GM19438 (cell line): ENCODE results near the gene HDAC9.

Experiments used
- ATAC-seq: cut with Tn5 transposase; IDR thresholded peaks from one replicate; pipeline ENCODE4 v1.9.1; 2021; ENCODE audit warnings: low read depth; ENCODE audit not compliant: unreplicated experiment

HDAC9 gene

DNA sequence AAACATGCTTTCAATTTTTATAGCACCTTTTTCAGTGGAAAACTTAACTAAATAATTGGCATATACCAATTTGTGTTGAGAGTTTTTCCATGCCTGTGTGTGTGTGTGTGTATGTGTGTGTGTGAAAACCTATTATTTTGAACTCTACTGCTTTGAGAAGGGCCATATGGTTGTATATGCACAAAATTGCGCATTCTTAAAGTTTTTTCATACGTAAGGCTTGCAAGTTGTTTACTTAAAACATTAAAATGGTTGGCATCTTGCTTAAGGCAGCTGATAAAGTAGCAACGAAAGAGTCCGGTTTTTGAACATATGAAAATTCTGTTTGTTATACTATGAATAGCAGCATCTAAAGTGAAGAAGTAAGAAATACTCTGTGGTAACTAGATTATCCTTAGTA, 84.1 kb downstream of the HDAC9 start:
- no peak for ATAC-seq

DNA sequence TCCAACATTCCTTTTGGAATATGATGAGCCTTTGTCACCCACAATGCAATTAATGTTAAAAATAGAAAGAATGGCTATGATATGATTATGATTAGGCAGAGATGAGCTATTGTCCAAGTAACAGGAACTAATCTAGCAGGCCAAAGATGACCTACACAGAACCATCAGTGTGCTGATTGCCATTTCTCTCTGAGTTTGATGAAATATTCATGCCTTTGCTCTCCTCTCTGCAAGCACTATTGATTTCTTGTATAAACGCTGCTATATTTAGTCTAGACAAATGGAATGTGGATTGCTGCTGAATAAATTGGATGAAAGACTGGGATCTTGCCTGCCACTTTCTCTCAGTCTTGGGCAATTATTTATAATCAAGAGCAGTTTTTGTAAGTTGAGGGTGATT, 85.4 kb downstream of the HDAC9 start:
- ATAC-seq, result no peak

DNA sequence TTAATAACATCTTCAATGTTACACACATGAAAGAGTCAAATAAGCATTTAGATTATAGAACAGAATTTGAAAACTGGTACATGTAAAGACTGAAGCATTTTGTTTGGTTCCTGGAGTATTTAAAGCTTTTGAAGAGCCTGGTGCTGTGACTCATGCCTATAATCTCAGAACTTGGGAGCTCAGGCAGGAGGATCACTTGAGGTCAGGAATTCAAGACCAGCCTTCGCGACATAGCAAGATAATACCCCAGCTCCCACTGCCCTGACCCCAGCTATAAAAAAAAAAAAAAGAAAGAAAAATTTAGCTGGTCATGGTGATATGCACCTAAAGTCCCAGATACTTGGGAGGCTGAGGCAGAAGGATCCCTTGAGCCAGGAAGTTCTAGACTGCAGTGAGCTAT, 87.8 kb downstream of the HDAC9 start:
- ATAC-seq, result no peak

DNA sequence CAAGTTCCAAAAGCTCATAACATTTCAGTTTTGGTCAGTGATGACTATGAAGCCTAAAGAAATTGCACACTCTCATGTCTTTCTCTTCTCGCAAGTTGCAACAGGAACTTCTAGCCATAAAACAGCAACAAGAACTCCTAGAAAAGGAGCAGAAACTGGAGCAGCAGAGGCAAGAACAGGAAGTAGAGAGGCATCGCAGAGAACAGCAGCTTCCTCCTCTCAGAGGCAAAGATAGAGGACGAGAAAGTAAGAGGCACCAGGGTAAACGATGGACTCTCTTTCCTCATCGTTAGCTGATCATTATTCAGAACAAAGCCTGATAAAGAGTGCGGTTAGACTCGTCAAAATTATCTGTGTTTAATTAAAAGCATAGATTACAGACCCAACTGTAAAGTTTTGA, 94.7 kb downstream of the HDAC9 start:
- ATAC-seq, result no peak

DNA sequence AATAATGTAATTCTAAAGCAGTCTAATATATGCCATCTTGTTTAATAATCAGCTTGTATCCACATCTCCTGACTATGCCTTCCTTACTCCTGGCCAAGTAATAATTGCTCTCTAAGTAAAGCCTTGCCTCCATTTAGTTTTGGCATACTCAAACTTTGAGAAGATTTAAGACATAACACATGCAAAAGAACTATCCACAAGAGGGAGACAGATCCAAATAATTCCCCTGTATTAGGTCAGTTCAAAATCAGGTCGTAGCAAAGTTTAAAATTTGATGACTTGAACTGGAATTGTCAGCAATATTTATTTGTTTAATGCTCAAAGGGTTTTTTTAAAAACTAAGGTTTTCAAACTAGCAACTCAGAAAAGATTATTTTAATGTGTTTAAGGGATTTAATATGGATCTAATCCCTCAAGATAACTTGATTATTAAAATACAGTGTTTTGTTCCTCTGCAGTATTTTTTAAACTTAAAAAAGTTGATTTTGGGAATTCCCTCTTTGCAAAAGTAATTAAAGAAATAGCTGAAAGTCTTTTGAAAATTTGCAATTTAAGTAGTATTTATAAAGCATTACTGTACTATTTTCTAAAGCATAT, 95.3 kb downstream of the HDAC9 start:
- ATAC-seq, result no peak

DNA sequence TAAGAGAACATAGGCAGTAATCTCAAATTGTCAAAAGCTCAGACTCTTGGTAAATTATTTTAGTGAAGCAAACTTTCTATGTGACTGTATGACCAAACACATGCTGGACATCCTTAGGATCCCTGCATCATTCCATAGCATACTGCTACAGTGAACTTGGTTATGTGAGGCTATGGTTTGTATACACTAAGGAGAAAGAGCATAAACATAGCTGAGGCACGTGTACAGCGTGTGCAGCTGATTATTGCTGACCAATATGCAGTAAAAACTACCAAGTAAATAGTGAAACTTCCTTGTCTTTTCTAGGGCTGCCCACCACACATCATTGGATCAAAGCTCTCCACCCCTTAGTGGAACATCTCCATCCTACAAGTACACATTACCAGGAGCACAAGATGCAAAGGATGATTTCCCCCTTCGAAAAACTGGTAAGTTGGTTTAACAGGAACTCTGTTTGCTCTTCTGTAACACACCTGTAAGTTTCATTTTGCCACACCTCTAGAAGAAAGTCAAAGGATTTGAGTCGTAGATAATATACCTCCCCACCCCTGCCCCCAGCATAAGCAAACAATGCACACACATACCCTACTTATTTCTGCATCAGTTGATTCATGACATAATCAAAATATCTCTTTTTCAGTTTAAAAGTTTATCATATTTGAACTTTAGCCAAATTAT, 98.2 kb downstream of the HDAC9 start:
- no peak for ATAC-seq

DNA sequence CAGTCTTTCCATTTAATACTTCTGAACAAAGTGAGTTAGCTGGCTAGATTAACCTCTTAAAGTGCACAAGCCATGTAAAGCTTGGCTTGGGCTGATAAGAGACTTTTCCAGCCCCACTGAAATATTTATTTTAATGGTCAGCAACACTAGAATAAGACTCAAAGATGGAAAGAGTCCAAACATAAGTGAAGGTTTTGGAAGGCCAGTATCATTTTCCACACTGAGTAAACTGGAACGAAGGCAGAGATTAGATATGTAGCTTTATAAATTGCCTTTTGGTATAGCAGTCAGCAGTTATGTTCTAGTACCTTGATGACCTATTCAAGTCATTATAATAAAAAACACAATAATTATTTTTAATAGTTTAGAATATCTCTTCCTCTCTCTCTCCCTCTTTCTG, 102.2 kb downstream of the HDAC9 start:
- no peak for ATAC-seq

DNA sequence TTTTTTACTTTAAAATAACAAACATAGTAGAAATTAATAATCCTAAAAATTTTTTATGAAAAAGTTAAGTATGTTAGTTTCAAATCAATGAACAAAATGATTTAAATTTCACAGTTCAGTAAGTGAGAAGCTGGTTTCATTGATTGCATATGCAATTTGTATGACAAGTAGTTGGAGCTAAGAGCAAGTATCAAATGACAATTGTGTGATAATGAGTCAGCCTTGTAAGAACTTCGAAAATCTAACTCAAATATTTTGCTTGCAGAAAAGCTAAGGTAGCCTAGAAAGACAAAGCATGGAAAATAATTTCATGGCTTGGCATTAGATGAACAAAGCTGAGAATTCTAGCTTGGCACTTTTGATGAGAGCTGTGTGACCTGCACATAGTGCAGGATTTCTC, 111.5 kb downstream of the HDAC9 start:
- ATAC-seq, result no peak

DNA sequence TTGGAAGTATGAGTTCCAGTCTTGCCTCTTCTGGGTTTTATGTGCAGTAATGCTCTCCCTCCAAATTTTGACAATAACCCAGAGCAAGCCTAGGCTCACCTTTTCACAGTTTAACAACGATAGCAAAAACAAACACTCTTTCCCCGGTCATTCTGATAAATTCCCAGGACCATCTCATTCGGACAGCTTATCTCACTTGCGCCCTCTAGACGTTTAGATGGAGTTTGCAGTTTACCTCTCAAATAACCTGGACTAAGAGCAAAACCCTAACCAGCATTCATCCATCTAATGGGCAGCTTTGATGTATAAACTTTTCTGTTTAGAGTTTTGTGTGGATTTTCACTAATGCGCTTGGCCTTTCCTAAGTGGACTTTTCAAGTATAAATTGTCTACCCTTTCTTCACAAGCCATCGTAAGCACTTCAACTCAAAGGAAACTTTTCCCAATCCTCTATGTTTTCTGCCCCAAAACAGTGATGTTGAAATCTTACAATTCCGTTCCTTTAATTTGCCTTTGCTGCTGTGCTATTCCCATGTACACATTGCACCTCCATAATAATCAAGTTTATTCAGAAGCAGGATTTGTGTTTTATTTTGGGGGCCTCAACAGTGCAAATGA, 114.9 kb downstream of the HDAC9 start:
- ATAC-seq, result no peak

DNA sequence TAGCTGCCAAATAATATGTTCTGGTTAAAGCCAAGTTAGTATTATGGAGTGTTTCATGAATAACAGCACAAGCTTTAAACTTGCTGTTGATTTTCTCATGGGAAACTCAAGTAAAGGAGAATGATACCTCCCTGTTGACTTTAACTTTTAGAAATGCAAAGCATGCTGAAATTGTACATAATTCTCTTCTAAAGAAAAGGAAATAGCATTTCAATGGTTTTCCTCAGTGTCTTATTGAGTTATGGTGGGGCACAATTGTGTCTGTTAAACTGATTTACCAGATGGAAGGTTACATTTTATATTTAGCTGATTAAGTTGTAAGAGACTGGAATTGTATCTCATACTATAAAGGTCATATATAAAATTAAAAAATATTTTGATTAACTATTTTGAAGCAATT, 119.3 kb downstream of the HDAC9 start:
- no peak for ATAC-seq

DNA sequence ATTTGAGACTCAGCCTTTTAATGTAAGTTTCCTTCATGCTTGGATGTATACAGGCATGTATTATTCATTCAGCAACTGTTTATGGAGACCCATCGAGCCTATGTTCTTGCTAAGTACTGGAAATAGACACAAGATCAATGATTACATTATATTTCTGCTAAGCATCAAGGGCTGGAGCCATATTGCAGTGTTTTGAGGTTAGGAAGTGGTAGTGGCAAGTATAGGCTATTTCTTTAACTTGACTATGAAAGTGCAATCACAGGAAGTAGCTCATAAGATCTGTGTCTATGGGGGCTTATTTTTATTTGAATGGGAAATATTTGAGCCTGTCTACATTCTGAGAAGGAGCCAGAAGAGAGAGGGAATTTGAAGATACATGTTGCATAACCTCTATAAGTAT, 123.8 kb downstream of the HDAC9 start:
- ATAC-seq, result no peak

DNA sequence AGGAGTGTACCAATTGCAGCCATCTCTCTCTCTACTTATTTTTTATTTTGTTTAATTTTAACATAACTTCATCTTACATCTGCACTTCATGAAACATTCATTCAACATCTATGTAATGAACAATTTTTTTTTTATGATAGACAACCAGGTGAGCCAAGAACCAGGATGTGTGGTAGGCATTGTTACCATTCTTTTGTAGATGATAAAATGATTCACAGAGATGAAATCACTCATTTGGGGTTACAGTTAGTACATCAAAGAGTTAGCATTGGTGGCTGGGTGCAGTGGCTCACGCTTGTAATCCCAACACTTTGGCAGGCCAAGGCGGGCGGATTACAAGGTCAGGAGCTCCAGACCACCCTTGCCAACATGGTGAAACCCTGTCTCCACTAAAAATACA, 127.8 kb downstream of the HDAC9 start:
- ATAC-seq, result no peak

DNA sequence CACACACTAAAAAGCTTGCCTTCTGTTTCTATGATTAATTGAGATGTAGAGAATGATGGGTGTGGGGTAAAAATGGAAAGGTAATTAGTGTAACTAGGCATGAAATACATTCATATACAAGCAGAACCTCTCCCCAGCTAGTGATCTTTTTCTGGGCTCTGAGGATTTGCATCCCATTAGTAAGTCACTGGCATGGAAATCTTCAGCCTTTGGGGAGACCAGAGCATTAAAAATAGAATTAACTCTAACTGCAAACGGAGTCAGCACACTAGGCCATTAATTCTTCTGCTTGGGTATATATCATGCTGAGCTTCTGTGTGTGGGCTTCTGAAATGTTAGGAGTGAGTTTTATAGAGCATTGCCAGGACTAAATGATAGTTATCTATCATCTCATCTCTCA, 128.9 kb downstream of the HDAC9 start:
- no peak for ATAC-seq

DNA sequence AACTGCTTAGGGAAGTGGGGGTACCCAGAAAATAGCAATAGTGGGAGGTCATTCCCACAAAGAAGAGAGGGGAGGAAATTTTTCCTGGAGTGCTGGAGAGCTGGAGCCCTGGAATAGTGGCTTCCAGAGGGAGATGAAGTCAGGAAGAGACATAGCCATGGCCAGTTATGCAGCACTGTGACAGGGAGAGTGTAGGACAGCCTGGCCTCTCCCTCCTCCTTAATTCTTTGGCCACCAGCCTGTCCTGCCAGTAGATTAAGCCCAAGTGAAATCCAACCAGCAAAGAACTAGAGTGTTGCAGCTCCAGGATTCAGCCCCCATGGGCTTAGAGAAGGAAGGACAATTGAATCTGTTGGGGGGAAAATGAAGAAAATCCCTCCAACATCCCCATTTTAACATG, 130.5 kb downstream of the HDAC9 start:
- no peak for ATAC-seq

DNA sequence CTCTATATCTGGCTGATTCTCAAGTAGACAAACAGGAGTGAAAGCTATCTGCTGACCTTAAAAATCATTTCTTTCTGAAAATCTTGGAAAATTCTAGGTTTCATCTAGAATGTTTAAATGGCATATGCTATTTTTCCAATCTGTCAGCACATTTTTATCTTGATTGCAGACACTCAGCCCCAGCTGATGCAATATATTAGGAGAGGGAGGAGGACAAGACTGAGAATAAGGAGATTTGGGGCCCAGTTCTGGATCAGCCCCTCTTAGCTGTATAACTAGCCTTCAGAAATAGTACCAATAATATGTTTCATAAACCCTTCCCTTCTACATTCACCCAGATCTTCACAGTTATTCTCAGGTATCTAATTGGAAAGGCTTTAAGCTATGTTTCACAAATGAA, 131.2 kb downstream of the HDAC9 start:
- no peak for ATAC-seq

DNA sequence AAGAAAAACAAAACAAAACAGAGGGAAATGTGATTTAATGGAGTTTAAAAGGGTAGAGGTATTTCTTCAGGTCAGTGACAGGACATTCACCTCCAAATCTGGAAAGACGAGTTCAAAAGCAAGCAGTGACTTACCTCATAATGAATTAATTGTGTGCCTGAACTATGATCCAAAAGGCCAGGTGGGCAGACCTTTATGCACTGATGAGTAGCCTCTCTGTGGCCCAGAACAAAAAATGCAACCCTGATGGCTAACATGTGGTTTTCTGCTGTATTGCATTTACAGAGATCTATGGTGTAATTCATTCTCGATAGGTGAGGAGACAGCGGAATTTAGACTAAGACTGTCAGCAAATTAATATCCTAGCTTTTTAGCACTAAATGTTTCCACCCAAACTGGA, 142.0 kb downstream of the HDAC9 start:
- ATAC-seq, result no peak

DNA sequence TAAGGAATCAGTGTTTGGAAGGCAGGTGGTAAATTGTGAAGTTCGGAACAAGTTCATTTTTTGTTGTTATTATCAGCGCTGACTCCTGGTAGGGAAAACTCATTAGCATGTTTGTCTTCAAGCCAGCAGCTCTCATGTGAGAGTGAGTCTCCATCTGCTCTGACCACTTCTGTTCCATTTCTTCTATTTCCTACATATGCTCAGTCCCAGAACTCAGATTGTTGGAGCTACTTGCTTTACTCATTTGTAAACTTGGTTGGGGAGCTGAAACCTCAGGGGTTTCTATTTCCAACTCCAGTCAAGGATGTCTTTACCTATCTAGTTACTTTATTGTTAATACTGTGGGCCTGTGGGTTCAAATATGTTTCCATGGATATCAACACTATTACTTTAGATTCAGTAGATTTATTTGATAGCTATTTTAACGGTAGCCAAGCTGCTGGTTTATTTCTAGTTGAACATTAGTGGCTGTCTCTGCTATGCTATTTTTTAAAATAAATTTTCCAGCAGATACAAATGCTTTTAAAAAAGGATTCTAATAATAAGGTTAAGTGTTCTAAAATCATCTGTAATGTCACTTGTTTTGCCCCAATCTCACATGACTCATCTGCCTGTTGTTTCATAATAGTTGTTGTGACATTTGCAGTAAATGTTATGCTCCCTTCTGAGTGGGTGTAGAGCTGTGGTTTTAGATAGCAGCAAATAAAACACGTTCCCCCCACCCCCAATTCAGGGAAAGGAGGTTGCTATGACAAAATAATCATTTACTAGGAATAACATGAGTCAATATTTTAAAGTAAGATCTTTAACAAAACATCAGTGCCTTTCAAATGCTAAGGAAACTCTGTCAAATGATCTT, 143.3 kb downstream of the HDAC9 start:
- ATAC-seq, result no peak

DNA sequence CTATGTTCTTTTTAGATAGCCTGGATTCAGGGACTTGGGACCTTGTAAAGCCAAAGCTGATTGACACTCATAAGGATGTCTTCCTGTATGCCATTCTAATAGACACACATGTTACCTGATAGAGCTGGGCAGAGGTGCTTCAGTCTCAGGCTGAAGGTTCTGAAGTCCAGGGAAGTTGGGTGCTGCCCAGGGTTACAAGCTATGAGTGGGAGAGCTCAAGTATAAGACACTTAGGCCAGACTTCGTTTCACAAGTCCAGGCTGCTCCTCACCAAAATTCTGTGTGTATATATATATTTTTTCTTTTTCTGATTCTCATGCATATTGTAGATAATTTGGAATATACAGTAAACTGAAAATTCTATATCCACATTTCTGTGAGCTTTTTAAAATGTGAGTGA, 144.2 kb downstream of the HDAC9 start:
- no peak for ATAC-seq

DNA sequence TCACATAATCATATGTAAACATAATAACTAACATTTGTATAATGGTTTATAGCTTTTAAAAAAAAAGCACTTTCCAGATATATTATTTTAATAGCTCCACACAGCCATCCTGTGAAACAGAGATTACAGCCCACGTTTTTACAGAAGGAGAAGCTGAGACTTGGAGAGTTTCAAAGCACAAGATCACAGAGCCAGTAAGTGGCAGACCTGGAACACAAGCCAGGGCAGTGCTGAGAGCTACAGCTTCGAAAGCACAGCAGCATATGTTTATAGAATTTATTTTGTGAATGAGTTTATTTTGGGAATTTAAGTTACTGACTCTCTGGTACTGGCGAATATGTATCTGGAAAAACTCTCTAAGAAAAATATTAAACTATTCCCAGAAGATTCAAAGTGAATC, 149.4 kb downstream of the HDAC9 start:
- no peak for ATAC-seq

DNA sequence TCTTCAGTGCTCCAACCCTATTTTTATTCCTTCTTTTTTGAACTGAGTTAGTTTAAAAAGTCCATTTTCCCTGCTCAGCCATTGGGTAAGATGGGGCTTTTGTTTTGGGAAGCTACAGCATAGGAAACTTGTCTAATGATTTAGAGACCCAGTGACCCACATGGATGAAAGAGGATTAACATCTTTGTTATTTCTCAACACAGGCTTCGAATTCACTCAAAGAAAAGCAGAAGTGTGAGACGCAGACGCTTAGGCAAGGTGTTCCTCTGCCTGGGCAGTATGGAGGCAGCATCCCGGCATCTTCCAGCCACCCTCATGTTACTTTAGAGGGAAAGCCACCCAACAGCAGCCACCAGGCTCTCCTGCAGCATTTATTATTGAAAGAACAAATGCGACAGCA, 152.0 kb downstream of the HDAC9 start:
- no peak for ATAC-seq
